HG03521 (cell line): Measurements from ENCODE around the gene ITPR3.

Source experiments
- ATAC-seq: cut with Tn5 transposase; IDR thresholded peaks from one replicate; pipeline ENCODE4 v1.9.1; 2021; ENCODE audit warnings: mild to moderate bottlenecking, moderate library complexity; ENCODE audit not compliant: unreplicated experiment

ITPR3 gene

GRCh38 chr6:33727932-33728331 is 106.8 kb downstream of the ITPR3 start:
- no peak for ATAC-seq

GRCh38 chr6:33728438-33728837 is 107.3 kb downstream of the ITPR3 start:
- ATAC-seq: no peak

- no peak for ATAC-seq
Observed at GRCh38 chr6:33729059-33729458, 107.9 kb downstream of the ITPR3 start.

GRCh38 chr6:33730611-33731010 is 109.5 kb downstream of the ITPR3 start:
- no peak for ATAC-seq

- ATAC-seq: no peak
Observed at GRCh38 chr6:33731035-33731434, 109.9 kb downstream of the ITPR3 start.

GRCh38 chr6:33731751-33732282 is 110.7 kb downstream of the ITPR3 start:
- no peak for ATAC-seq

- ATAC-seq: no peak
Observed at GRCh38 chr6:33732385-33732784, 111.3 kb downstream of the ITPR3 start.

GRCh38 chr6:33732817-33733708 is 111.9 kb downstream of the ITPR3 start:
- ATAC-seq: no peak

- no peak for ATAC-seq
Observed at GRCh38 chr6:33733709-33734007, 112.5 kb downstream of the ITPR3 start.

- ATAC-seq: no peak
Observed at GRCh38 chr6:33735216-33735615, 114.1 kb downstream of the ITPR3 start.

GRCh38 chr6:33737267-33738026 is 116.3 kb downstream of the ITPR3 start:
- no peak for ATAC-seq

GRCh38 chr6:33738153-33738552 is 117.0 kb downstream of the ITPR3 start:
- no peak for ATAC-seq

- no peak for ATAC-seq
Observed at GRCh38 chr6:33738879-33739278, 117.8 kb downstream of the ITPR3 start.

GRCh38 chr6:33739571-33739970 is 118.4 kb downstream of the ITPR3 start:
- no peak for ATAC-seq

- no peak for ATAC-seq
Observed at GRCh38 chr6:33740204-33740608, 119.1 kb downstream of the ITPR3 start.

GRCh38 chr6:33740794-33741193 is 119.7 kb downstream of the ITPR3 start:
- no peak for ATAC-seq

- ATAC-seq: no peak
Observed at GRCh38 chr6:33742092-33742491, 121.0 kb downstream of the ITPR3 start.

- no peak for ATAC-seq
Observed at GRCh38 chr6:33742837-33743236, 121.7 kb downstream of the ITPR3 start.

GRCh38 chr6:33744001-33744848 is 123.1 kb downstream of the ITPR3 start:
- ATAC-seq: no peak

GRCh38 chr6:33744895-33745546 is 123.9 kb downstream of the ITPR3 start:
- ATAC-seq: no peak

GRCh38 chr6:33745548-33745947 is 124.4 kb downstream of the ITPR3 start:
- no peak for ATAC-seq
